DLD1 (cell line): ENCODE results near the gene SRMS.

Source experiments
- in situ Hi-C: cut with HindIII; loops from 2 replicates; pipeline ENCODE4 v1.10.0; 2017; ENCODE audit warnings: low sequenced_read_pairs

The SRMS gene

DNA sequence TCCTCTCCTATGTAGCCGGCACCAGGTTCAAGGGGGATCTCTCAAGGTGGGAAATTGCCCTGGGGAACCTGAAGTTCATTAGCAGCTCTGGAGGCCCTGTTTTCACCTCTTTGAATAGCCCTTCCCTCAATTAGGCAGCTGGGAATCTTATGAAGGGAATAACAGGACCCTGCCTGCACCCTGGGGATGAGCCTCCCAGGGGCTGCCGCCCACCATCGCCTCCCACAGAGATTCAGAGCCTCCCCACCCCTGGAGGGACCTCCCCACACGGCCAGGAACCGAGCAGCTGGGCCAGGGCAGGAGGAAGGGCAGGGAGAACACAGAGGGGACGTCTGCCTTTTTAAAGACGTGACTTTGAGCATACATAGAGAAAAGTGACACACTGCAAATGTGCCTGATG, 44.0 kb downstream of the SRMS start:
- in situ Hi-C loops, result no loop called here

GRCh38 chr20:63502671-63503172, 44.8 kb downstream of the SRMS start:
- in situ Hi-C loops, result no loop called here

DNA sequence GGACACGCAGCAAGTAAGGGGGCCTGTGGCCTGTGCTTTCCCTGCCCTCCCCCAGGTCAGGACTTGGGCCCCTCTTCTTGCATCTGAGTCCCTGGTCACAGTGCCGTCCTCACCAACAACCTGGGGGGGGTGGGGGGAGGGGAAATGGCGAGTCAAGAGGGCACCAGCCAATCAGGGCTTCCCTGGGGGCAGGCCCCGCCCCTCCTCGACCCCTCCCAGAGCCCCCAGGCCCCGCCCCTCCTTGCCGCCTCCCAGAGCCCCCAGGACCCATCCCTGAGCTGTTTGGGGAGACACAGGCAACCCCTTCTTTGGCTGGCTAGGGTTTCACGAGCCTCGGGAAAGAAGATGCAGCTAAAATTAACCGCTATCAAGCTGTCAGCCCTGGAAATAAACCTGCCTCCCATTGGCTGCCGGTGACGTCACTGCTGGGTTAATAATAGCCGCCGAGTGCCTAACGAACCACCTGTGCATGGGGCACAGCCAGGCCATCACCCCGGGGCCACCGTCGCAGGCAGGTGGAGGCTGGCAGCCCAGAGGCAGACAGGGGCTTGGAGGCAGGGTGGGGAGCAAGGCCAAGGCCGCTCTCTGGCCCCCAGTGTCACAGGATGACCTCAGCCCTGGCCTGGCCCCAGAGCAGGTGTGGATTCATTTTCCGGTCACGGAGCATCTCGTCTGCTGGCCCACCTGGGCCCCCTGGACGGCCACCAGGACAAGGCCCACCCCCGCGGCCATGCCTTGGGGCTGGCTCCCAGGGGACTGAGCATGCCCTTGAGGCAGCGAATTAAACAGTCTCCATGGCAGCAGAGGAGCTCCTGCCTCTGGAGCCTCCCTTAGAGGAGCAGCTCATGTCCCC, 45.5 kb downstream of the SRMS start:
- in situ Hi-C loops, result no loop called here

DNA sequence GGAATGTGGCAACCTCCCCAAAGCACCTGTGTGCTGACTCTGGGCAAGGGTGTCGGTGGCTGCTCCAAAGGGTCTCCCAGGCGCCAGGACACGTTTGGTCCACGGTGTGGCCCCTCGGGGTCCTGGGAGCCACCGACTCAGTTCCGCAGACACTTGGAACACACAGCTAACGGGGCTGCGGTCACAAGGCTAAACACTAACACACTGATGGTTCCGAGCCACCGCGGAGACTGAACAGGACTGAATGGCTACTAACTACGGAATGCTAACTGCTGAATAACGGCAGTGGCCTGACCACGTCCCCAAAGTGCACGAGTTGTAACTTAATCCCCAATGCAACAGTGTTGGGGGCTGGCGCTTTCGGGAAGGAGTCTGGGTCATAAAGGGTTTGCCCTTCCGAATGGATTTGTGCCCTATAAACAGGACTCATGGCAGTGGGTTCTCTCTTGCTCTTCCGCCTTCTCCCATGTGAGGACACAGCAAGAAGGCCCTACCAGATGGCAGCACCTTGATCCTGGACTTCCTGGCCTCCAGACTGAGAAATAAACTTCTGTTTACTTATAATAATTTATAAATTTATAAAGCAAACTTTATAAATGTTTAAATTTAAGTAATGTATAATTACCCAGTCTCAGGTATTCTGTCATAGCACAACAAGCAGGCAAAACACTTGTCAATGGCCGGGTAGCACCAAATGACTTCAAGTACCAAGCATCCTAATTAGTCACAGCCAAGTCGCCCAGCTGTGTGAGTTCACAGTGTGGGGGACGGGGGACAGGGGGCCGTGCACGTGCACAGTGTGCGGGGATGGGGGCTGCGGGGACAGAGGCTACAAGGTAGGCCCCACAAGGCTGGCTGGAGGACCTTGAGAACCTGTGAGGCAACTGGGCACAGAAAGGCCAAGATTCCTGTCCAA, 46.4 kb downstream of the SRMS start:
- in situ Hi-C loops, result no loop called here

DNA sequence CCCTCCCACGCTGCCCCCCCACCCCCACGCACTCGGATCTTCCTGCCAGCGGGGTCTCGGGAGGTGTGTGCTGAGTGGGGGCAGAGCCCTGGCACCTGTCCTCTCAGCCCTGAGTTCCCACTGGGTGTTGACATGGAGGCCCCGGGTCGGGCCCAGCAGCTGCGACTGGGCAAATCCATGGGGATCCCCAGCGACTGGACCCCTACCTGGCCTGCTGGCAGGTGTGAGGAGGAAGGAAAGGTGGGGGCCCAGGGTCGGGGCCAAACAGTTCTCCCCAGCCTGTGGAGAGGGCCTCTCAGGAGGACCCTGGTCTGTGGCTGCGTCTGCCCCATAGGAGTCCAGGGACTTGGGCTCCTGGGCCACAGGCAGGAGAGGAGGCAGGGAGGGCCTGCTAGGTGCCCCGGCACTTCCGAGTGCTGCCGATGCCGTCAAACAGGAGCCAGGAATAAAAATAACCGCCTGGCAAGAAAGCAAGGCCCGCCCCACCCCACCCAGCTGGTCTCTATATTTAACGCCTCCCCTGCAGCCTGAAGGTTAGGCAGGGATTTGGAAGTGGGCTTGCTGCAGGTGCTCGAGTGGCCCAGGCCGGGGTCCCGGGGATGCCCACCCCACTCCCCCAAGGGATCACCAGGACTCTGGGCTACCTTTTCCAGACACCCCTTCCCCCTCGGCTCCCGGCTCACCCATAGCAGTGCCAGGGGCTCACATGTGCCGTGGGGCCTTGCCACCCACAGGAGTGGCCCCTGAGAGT, 47.2 kb downstream of the SRMS start:
- in situ Hi-C loops, result no loop called here

GRCh38 chr20:63499338-63499969, 48.1 kb downstream of the SRMS start:
- in situ Hi-C loops, result no loop called here

- in situ Hi-C loops, result no loop called here
Measured at GRCh38 chr20:63498960-63499337, 48.6 kb downstream of the SRMS start, which contains the start of gene EEF1A2. TSS of gene EEF1A2 (minus strand) at chr20:63499083. CDS start at chr20:63497763, 1,320 bp downstream.

DNA sequence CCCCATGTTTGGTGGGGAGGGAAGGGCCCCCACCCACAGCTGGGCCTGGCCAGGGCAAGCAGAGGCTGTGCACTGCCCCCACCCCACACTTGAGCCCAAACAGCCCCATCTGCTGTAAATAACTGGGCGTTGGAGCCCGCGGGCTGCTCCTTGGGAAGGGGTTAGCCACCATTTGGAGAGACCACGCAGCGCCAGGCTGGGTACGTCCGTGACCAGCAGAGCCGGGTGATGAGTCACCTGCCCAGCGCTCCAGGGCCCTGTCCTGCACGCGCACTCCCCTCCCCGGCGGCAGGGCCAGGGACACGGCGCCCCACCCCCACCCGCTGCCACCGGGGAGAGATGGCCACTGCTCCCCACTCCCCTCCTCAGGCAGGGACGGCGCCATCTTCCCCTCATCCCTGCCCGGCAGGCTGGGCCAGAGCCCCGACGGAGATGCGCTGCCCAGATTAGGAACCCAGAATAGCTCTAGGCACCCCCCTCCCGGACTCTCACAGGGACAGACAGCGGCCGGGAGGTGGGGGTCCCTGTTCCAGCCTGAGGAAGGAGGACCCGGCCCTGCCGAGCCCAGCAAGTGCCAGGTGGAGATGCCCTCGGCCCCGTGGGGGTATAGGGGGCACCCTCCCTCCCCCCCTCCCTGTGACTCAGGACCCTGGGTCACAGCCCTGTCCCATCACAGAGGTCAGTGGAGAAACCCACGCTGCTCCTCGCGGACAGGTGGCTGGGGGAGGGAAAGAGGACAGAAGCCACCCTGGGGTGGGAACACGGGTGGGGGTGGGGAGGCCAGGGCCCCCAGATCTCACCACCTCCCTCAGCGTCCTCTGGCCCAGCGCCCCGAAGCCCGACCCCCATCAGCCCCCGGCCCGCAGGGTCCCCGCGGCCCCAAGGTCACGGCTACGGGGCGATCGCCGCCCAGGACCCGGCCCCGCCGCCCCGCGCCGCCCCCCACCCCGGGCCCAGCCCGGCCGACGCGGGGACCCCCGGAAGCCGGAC, 49.3 kb downstream of the SRMS start:
- in situ Hi-C loops, result no loop called here

- in situ Hi-C loops, result no loop called here
Measured at GRCh38 chr20:63497138-63497945, 50.2 kb downstream of the SRMS start.

GRCh38 chr20:63496596-63497120, 50.9 kb downstream of the SRMS start:
- in situ Hi-C loops, result no loop called here

DNA sequence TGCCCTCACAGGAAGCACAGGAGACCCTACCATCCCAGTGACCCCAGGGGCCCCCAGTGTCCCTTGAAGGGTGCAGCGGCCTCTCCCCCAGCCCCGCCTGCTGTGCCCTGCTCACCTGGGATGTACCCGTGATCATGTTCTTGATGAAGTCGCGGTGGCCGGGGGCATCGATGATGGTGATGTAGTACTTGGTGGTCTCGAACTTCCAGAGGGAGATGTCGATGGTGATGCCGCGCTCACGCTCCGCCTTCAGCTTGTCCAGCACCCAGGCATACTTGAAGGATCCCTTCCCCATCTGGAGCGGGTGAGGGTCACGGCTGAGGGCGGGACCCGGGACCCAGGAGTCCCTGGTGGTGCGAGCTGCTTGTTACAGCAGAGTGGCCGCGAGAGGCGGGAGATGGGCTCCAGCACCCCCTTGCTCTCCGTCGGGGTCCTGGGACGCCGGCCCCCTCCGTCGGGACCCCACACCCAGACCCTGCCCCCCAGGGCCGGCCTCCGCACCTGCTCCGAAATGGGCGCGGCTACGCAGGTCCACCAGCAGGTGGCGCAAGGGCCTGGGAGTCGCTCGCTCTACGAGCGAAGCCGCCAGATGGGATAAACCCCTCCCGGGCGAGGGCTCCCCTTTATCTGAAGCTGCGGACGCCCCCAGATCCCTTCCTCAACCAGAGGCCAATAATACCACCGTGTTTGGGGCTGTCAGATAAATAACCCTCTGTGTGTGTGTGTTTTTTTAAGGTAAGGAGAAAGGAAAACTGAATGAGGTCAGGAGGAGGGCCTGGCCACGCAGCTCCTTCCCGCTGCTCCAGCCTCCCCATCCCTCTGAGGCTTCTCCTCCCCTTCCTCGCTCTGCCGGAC, 51.6 kb downstream of the SRMS start:
- in situ Hi-C loops, result no loop called here

DNA sequence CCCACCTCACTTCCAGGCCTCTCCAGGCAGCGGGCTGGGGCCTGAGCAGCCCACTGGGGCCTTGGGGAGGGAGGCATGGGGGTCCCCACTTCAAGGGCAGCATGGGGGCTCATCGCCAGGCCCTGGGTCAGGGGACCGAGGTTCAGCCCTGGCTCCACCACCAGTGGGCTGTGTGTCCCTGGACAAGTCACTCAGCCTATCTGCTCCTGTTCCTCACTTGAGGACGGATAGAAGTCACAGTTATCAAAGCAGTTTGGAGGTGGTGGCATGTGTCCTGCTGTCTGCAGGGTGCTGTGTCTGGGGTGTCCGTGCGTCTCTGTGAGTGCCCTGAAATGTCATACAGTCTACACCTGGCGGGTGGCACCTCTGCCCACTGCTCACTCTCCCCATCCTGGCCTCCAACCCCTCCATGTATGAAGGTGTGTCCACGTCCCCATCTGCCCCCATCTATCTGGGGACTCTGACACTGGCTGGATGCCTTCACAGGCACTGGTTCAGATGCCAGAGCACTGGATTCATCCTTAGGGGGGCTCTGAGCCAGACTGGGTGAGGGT, 52.3 kb downstream of the SRMS start:
- in situ Hi-C loops, result no loop called here

DNA sequence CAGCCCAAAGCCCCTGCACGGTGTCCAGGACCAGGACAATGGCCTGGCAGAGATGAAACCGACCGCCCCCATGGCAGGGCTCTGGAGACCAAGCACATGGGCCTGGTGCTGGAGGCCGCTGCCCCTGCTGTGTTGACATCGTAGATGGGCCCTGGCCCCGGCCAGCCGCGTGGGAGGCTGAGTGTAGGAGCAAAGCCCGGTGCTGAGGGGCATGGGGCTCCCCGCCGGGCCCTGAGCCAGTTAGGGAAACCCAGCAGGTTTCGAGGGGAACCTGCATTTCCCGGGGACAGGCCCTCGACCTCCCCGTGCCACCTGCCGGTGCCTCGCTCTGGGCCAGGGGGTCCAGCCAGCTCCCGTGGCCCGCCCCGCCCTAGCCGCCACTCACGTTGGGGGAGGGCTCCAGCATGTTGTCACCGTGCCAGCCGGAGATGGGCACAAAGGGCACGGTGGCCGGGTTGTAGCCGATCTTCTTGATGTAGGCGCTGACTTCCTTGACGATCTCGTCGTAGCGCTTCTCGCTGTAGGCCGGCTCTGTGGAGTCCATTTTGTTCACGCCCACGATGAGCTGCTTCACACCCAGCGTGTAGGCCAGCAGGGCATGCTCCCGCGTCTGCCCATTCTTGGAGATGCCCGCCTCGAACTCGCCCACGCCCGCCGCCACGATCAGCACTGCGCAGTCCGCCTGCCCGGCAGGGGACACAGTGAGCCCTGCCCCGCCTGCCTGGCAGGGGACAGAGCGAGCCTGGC, 53.0 kb downstream of the SRMS start:
- in situ Hi-C loops, result no loop called here

DNA sequence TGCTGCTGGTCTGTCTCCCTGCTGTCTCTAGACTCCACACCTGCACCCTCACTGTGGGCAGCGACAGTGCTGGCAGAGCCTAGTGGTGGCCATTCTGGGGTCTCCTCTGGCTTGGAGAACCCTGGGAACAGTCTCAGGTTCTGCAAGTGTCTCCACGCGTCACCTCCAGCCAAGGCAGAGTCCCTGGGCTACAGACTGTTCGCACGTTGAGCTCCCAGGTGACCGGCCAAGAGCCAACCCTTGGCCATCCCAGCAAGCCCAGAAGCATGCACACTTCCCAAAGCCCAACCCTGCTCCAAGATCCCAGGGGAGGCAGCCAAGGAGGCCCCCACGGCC, 53.5 kb downstream of the SRMS start:
- in situ Hi-C loops, result no loop called here

GRCh38 chr20:63493563-63494020, 54.0 kb downstream of the SRMS start:
- in situ Hi-C loops, result no loop called here

DNA sequence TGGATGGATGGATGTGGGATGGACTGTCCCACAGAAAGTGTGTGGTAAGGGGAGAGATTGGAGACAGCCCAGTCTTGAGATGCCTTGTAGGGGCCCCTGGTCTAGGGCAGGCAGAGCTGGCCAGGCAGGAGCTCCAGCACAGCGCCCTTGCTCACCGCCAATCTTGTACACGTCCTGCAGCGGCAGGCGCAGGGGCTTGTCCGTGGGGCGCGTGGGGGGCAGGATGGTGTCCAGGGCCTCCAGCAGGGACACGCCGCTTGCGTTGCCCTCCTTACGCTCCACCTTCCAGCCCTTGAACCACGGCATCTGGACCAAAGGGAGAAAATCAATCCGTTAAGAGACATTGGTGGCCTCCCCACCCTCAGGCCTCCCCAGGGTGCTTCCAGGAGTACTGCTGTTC, 54.6 kb downstream of the SRMS start:
- in situ Hi-C loops, result no loop called here
